Panc1 (cell line): Measurements from ENCODE around the gene CAMKMT. TPM values are rescaled to one million over a fixed set of nuclear protein-coding genes. Genes with fewer than 3 reads are reported as not detected.

Experiments used
- ATAC-seq: fragments of 200-7000 bp; cut with Tn5 transposase; 2 replicates; pipeline ENCODE4 v1.9.1; 2020; ENCODE audit warnings: mild to moderate bottlenecking, moderate library complexity
- BruUV-seq: library from RNA; stranded (reverse); fragments of 400-500 nt; replicated peaks from 2 replicates; lab custom pipeline; 2021; lab: Mats Ljungman, UMichigan
- CTCF ChIA-PET: fragments of 300-600 bp; sonication (Branson Sonifier 250); formaldehyde crosslinking; loops from one replicate; lab custom pipeline; 2022; ENCODE audit warnings: antibody characterized with exemption; lab: Charles Lee
- POLR2A ChIA-PET: fragments of 300-600 bp; sonication (Branson Sonifier 250); formaldehyde crosslinking; loops from one replicate; lab custom pipeline; 2022; ENCODE audit warnings: antibody characterized with exemption; lab: Charles Lee
- DNase-seq: peaks from one replicate; pipeline ENCODE4 v3.0.0-alpha.2; 2010; ENCODE audit warnings: low read depth, low spot score
- H3K27ac ChIP-seq: 2 replicates; pipeline ENCODE4 v1.5.1; 2011; ENCODE audit warnings: mild to moderate bottlenecking, low read length, inconsistent platforms
- H3K27me3 ChIP-seq: fragments of 200-500 bp; sonication (Bioruptor generic); 2 replicates; pipeline ENCODE4 v1.6.0; 2014; ENCODE audit warnings: low read length, inconsistent platforms; ENCODE audit not compliant: control insufficient read depth, insufficient read depth
- H3K36me3 ChIP-seq: fragments of 200-500 bp; sonication (Bioruptor generic); 2 replicates; pipeline ENCODE4 v1.5.1; 2014; ENCODE audit warnings: inconsistent platforms, mild to moderate bottlenecking, low read length, moderate library complexity; ENCODE audit not compliant: control insufficient read depth, insufficient read depth
- H3K4me1 ChIP-seq: 2 replicates; pipeline ENCODE4 v1.5.1; 2011; ENCODE audit warnings: inconsistent platforms, mild to moderate bottlenecking, low read length, moderate library complexity; ENCODE audit not compliant: control insufficient read depth, insufficient read depth
- H3K4me3 ChIP-seq, 2 experiments: 2 replicates each; pipeline ENCODE4 v1.5.1; 2011 to 2012; ENCODE audit warnings: low read depth in 2 of 2, low read length in 2 of 2, mild to moderate bottlenecking in 2 of 2, inconsistent platforms in 1 of 2, moderate library complexity in 1 of 2
- H3K9me3 ChIP-seq: fragments of 200-500 bp; sonication (Bioruptor generic); 2 replicates; pipeline ENCODE4 v1.5.1; 2014; ENCODE audit warnings: low read depth, mild to moderate bottlenecking, inconsistent platforms, low read length, moderate library complexity; ENCODE audit not compliant: control insufficient read depth, insufficient read depth
- CTCF ChIP-seq: fragments of 450-650 bp; IDR thresholded peaks from 2 replicates; pipeline ENCODE4 v1.5.1; 2017; ENCODE audit warnings: mild to moderate bottlenecking
- POLR2AphosphoS5 ChIP-seq: IDR thresholded peaks from 2 replicates; pipeline ENCODE4 v1.6.1; 2012; ENCODE audit warnings: mild to moderate bottlenecking, low read depth, low read length, moderate library complexity
- REST ChIP-seq, 2 experiments: IDR thresholded peaks; 2 replicates each; pipeline ENCODE4 v1.6.1; 2011 to 2012; ENCODE audit warnings: low read depth in 2 of 2, control low read depth in 1 of 2, low read length in 1 of 2, mild to moderate bottlenecking in 1 of 2, moderate library complexity in 1 of 2; ENCODE audit not compliant: insufficient read depth in 1 of 2
- SIN3A ChIP-seq: IDR thresholded peaks from 2 replicates; pipeline ENCODE4 v1.6.1; 2012; ENCODE audit warnings: low read depth, mild to moderate bottlenecking, low read length, moderate library complexity, borderline replicate concordance; ENCODE audit not compliant: insufficient read depth
- TCF7L2 ChIP-seq: IDR thresholded peaks from 2 replicates; pipeline ENCODE4 v1.6.1; 2011; ENCODE audit warnings: mild to moderate bottlenecking, low read depth, low read length, inconsistent platforms
- in situ Hi-C: cut with HindIII; loops from 2 replicates; pipeline ENCODE4 v1.10.0; 2016; ENCODE audit warnings: low sequenced_read_pairs, low pct_unique_long_range_greater_than_20kb
- intact Hi-C: fragments of 100-400 bp; cut with micrococcal nuclease; formaldehyde crosslinking; loops from one replicate; pipeline ENCODE4 v1.10.0; 2022; ENCODE audit not compliant: unreplicated experiment
- total RNA-seq: library from RNA; stranded (reverse); gene quantifications from one replicate; pipeline ENCODE4 v1.2.1, GENCODE V29; 2021; ENCODE audit not compliant: unreplicated experiment

Gene CAMKMT
- total RNA-seq, 1 experiment from 2014 or later, result 12.6 TPM

DNA sequence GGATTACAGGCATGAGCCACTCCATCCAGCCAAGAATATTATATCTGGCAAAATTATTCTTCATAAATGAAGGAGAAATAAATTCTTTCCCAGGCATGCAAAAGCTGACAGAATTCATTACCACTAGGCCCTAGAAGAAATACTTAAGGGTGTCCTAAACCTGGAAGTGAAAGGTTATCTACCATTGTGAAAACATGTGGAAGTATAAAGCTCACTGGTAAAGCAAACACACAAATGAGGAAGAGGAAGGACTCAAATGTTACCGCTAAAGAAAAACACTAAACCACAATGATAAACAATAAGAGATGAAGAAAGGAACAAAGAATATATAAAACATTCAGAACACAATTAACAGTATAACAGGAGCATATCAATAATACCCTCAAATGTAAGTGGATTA lies 171.8 kb downstream of the CAMKMT start:
- ChIA-PET CTCF (no interaction called here), POLR2A (no interaction called here)
- intact Hi-C loops, result no loop called here
- Histone ChIP-seq H3K36me3 (no peaks in the 10 kb centered on the region), H3K9me3 (no peaks in the 10 kb centered on the region), H3K27ac (no peak overlapping the region), H3K27me3 (no peaks in the 10 kb centered on the region), H3K4me1 (no peaks in the 10 kb centered on the region; the same call in 1 of the 2 replicates), H3K4me3 (no peak overlapping the region)
- no peak for ATAC-seq
- no peak for TF ChIP-seq CTCF
- TF ChIP-seq TCF7L2, result no peak
- TF ChIP-seq REST (IDR thresholded peaks at IDR 0.05; ENCODE audit: insufficient read depth in 1 of 2, low read depth in 2 of 2, low read length in 1 of 2), result no peak
- no peak for TF ChIP-seq POLR2AphosphoS5
- TF ChIP-seq SIN3A, result no peak
- DNase-seq, result no peak
- no TSS peak for BruUV-seq
- in situ Hi-C loops, result no loop called here

- in situ Hi-C loops, result no loop called here
- ATAC-seq, result no peak
- Histone ChIP-seq H3K4me3 (no peak overlapping the region), H3K4me1 (no peaks in the 10 kb centered on the region; the same call in 1 of the 2 replicates), H3K27me3 (no peaks in the 10 kb centered on the region), H3K9me3 (no peaks in the 10 kb centered on the region), H3K27ac (no peak overlapping the region), H3K36me3 (no peaks in the 10 kb centered on the region)
- BruUV-seq, result no TSS peak
- intact Hi-C loops, result no loop called here
- CTCF ChIA-PET, result no interaction called here
- no peak for TF ChIP-seq POLR2AphosphoS5
- no peak for DNase-seq
- POLR2A ChIA-PET, result no interaction called here
Measured at GRCh38 chr2:44535376-44535775, 173.6 kb downstream of the CAMKMT start.

DNA sequence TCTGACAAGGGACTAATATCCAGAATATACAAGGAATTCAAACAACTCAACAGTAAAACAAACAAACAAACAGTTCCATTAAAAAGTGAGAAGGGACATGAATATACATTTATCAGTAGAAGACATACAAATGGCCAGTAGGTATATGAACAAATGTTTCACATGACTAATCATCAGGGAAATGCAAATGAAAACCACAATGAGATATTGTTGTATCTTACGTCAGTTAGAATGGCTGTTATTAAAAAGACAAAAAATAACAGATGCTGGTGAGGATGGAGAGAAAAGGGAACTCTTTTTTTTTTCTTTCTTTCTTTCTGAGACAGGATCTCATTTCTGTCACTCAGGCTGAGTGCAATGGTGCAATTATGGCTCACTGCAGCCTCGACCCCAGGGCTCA lies 175.5 kb downstream of the CAMKMT start:
- Histone ChIP-seq H3K27ac (no peak overlapping the region), H3K36me3 (no peaks in the 10 kb centered on the region), H3K4me3 (no peak overlapping the region), H3K27me3 (no peaks in the 10 kb centered on the region), H3K9me3 (no peaks in the 10 kb centered on the region), H3K4me1 (no peaks in the 10 kb centered on the region)
- intact Hi-C loops (no loop called here), in situ Hi-C loops (no loop called here)
- POLR2A ChIA-PET, result no interaction called here
- DNase-seq (no peak), ATAC-seq (no peak)
- CTCF ChIA-PET, result no interaction called here
- BruUV-seq, result no TSS peak
- TF ChIP-seq SIN3A (no peak), POLR2AphosphoS5 (no peak), CTCF (no peak), TCF7L2 (no peak), REST (IDR thresholded peaks at IDR 0.05; ENCODE audit: insufficient read depth in 1 of 2, low read depth in 2 of 2, low read length in 1 of 2) (no peak)
